NCI-H2171 (cell line): Measurements from ENCODE around the gene RABGGTA.

Source experiments
- DNase-seq: peaks from one replicate; lab custom pipeline; 2025; lab: John Stamatoyannopoulos, UW

The RABGGTA gene

GRCh38 chr14:24300326-24300980 lies 29.1 kb upstream of the RABGGTA start:
- DNase-seq: no peak

GRCh38 chr14:24299255-24300191 lies 28.1 kb upstream of the RABGGTA start, which contains the start of the genes DHRS1 and NOP9:
Gene DHRS1, minus strand, starts transcription at chr14:24299780. Its CDS starts 674 bp downstream, at chr14:24299106.
Gene NOP9, plus strand, starts transcription at chr14:24299850. Its CDS starts 105 bp downstream, at chr14:24299955.
- DNase-seq: peak; percentile 84

- DNase-seq: no peak
Observed at GRCh38 chr14:24298892-24299254, 27.5 kb upstream of the RABGGTA start.

GRCh38 chr14:24297190-24297964 lies 26.0 kb upstream of the RABGGTA start:
- DNase-seq: peak; percentile 8

GRCh38 chr14:24296341-24297157 lies 25.2 kb upstream of the RABGGTA start:
- peak; percentile 42 for DNase-seq

- no peak for DNase-seq
Observed at GRCh38 chr14:24293525-24293924, 22.1 kb upstream of the RABGGTA start.

GRCh38 chr14:24292118-24292807 lies 20.9 kb upstream of the RABGGTA start:
- no peak for DNase-seq

GRCh38 chr14:24291446-24292117 lies 20.2 kb upstream of the RABGGTA start:
- DNase-seq: no peak

GRCh38 chr14:24290746-24291145 lies 19.3 kb upstream of the RABGGTA start:
- DNase-seq: no peak

- DNase-seq: no peak
Observed at GRCh38 chr14:24289649-24290280, 18.4 kb upstream of the RABGGTA start.

GRCh38 chr14:24286996-24287395 lies 15.6 kb upstream of the RABGGTA start:
- no peak for DNase-seq

- DNase-seq: no peak
Observed at GRCh38 chr14:24285351-24285750, 14.0 kb upstream of the RABGGTA start.

GRCh38 chr14:24284501-24285035 lies 13.2 kb upstream of the RABGGTA start:
- DNase-seq: no peak

GRCh38 chr14:24283796-24284460 lies 12.5 kb upstream of the RABGGTA start:
- no peak for DNase-seq

GRCh38 chr14:24282736-24283135 lies 11.3 kb upstream of the RABGGTA start:
- no peak for DNase-seq

- DNase-seq: no peak
Observed at GRCh38 chr14:24281636-24282035, 10.2 kb upstream of the RABGGTA start.

- DNase-seq: no peak
Observed at GRCh38 chr14:24280797-24281460, 9.5 kb upstream of the RABGGTA start.
